ENCODE results near the gene INPP4A.

INPP4A gene

DNA sequence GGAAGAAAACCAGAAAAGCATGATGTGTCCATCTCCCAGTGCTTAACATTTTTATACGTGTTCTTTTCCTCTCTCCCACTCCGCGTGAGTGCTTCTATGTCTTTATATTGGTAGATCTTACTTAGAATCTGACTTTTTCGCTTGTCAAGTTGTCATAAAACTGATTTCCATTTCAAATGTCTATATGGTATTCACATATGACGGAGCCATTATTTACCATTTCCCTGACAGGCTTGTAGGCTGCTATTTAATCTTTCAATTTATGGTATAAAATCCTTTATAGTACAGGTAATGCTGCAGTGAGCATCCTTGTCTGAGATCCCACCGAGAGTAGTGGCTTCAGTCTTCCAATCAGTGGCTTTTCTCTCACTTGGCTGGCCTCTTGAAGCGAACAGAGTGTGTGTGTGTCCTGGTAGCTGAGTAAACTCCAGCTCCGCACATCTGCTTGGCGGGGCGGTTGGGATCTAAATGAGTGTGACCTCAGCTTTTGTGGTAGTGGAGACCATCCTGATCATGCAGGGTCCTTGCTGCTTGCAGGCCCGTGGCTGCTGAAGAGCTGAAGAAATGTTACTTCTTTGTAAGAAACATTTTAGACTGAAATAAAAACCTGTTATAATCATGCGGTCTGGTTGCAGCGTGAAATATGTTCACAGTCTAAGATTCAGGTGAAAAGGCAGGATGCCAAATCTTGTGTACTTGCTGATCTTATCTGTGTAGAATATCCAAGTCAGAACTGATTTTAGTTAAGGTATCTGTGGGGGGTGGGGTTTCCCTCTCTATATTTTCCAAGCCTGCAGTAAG, 40.2 kb downstream of the INPP4A start:
- in situ Hi-C loops (cut with HindIII; ENCODE audit: low pct_ligation_motif_present, low pct_unique_long_range_greater_than_20kb, low sequenced_read_pairs) = no loop called here
- DNase-seq = no peak

DNA sequence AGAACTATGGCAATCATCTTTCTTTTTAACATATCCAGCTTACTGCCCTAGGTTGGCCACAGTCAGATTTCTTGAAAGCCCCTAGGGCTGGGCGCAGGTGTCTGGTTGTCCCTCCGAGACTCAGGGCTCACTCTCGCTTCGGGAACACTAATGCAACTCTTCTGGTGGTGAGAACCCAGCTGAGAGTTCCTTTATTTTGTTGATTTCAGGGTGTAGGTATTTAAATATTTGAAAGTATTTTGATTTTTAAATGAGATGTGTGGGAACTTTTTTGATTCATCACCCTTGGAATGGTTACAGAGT, 40.7 kb downstream of the INPP4A start:
- no peak for DNase-seq
- in situ Hi-C loops (cut with HindIII; ENCODE audit: low pct_ligation_motif_present, low pct_unique_long_range_greater_than_20kb, low sequenced_read_pairs) = no loop called here

DNA sequence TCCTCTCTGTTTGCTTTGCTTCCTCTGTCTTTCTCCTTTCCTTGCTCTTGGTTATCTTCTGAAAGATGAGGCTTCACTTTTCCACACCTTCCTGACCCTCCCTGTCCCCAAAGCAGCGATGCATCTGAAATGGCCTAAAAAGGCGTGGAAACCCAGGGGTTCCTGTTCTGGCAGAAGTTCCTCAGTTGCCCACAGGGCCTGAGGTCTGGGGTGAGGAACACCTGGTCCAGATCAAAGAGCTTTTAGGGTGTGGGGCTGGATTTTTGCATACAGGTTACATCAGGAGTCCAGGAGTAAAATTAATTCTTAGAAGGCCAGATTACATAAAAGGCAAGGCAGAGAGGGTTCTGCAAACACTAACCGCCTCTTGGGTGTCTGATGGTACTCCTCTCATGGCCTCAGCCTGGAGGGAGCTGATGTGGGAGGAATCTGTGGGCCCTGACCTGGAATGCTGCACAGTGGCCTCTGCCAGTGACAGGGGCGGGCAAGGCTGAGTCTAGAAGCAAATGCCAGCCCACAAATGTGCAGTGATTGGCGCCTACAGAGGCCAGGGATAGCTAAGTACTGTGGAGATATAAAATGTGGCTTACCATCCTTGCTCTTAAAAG, 41.8 kb downstream of the INPP4A start:
- DNase-seq = no peak
- in situ Hi-C loops (cut with HindIII; ENCODE audit: low pct_ligation_motif_present, low pct_unique_long_range_greater_than_20kb, low sequenced_read_pairs) = no loop called here

DNA sequence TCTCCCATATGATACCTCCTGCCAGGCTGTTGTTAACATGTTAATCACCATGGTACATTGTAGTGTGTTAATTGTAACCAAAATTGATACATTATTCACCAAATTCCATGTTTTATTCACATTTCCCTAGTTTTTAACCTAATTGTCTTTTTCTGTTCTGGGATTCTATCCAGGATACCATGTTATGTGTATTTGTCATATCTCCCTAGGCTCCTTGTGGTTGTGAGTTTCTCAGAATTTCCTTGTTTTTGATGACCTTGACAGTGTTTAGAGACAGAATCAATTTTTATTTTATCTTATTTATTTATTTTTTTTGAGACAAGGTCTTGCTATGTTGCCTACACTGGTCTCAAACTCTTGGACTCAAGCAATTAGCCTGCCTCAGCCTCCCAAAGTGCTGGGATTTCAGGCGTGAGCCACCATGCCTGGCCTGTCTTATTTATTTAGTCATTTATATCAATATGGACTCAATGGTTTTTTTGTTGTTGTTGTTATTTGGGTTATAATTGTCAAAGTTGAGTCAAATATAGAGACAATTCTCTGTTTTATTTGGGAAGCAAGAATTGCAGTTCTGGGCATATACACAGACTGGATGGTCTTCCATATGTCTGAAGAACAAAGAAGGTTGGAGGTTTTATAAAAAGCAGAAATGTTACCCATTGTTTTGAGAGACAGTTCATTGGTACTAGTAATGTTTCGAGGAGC, 42.6 kb downstream of the INPP4A start:
- DNase-seq = no peak
- in situ Hi-C loops (cut with HindIII; ENCODE audit: low pct_ligation_motif_present, low pct_unique_long_range_greater_than_20kb, low sequenced_read_pairs) = no loop called here

DNA sequence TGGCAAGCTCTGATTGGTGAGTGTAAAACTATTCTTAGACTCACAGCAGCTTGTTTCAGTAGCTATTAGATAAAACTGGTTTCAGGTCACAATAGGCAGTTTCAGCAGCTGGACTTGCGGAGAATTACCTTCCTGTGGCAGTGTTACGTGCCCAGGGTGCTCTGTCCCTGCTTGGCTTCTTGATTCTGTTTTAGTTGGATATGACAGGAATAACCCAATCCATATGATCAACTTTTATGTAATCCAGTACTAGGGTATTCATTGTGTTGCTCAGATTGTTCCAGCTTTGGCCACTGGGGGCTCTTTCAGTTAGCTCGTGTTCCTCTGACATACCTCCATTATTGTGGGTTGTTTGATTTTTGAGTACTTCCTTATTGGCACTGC, 43.1 kb downstream of the INPP4A start:
- in situ Hi-C loops (cut with HindIII; ENCODE audit: low pct_ligation_motif_present, low pct_unique_long_range_greater_than_20kb, low sequenced_read_pairs) = no loop called here
- DNase-seq = peak; percentile 48

DNA sequence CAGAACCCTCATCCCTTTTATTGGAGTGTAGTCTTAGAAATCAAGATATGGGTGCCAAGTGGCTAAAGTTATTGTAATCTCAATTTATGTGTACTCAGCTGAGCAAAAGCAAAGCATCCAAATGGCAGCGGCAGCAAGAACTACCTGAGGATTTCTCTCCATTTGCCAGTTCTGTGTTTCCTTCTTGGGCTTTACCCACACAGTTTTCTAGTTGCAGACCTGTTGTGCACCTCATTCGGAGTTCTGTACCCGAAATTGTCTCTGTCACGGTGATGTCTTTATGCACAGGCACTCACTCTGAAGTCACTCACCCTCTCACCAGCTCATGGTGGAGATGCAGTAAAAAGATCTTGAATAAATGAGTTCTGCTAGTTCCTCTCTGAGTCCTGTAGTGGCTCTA, 43.6 kb downstream of the INPP4A start:
- in situ Hi-C loops (cut with HindIII; ENCODE audit: low pct_ligation_motif_present, low pct_unique_long_range_greater_than_20kb, low sequenced_read_pairs) = no loop called here
- no peak for DNase-seq

DNA sequence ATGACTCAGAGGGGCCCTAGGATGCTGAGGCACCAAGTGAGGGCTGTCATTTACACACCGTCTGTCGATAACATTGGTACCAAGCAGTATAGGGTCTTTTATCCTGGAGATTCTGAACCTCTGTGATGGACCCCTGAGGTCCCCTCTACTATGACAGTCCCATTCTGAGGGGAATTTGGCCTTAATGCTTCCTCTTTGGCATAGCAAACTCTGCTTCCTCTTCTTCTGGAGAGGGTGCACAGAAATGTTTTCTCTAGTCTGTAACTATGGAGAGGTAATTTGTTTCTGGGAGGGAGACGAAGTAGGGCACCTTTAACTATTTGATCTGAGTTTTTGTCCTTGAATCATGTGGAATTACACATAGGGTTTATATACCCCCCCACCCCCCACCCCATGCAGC, 44.8 kb downstream of the INPP4A start:
- DNase-seq = no peak

DNA sequence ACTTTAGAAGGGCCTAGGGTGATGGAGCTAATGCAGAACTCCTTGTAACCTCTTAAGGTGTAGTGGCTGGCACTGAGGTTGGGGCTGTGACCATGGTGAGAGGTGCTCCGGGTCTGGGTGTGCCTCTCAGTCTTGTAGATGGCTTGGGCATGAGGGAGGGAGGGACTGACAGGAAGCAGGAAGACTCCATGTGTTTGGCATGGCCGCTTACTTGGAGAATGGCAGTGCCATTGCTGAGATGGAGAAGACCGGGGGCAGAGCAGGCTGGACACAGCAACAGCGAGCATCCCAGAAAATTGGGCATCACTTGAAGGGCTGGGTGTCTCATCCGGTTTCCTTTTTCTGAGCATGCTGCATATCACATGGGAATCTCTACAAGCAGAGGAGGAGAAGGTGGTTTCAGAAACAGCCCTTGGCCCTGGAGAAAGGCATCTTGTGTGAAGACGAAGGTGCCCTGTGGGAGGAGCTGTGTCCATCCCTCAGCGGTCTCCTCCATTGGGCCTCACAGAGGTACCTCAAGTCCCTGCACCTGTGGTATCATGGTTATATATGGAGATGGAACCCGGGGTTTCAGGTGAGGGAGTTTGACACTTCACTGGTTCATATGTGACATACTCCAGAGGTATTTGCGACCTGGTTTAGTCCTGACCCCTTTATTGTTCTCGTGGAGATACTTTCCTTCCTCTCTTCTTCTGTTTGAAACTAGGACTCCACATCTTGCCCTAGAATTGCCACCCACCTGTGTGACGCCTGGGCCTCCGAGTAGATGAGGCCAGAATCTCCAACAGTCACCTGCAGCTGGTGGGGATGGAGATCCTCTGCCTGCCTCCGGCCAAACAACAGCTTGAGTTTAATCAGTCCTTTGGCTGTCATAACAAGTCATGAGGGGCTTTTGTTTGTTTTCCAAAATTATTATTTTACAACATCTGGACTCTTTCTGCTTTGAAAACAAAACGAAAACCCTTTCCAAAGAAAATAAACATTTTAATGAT, 45.6 kb downstream of the INPP4A start:
- in situ Hi-C loops (cut with HindIII; ENCODE audit: low pct_ligation_motif_present, low pct_unique_long_range_greater_than_20kb, low sequenced_read_pairs) = no loop called here
- DNase-seq = no peak

More for the DNA sequence above, 44.8 kb downstream of the INPP4A start:
- in situ Hi-C loops (cut with HindIII; ENCODE audit: low pct_ligation_motif_present, low pct_unique_long_range_greater_than_20kb, low sequenced_read_pairs) = no loop called here

DNA sequence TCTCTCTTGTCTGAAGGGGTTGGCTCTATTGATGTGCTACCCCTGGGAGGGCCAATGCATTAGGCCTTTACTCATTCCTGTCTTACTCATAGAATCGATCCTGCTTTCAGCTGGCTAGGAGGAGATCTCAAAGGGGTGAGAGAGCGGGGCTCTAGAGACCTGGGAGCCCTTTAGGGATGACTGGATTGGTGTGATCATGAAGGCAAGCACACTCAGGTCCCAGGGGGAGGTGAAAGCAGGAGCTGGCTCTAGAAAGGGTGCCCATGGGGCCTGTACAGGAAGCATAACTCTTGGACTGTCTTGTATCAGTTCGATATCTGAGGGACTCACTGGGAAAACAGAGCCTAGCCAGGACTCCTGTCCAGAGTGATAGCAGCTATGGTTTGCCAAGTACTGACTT, 47.8 kb downstream of the INPP4A start:
- in situ Hi-C loops (cut with HindIII; ENCODE audit: low pct_ligation_motif_present, low pct_unique_long_range_greater_than_20kb, low sequenced_read_pairs) = no loop called here
- no peak for DNase-seq

DNA sequence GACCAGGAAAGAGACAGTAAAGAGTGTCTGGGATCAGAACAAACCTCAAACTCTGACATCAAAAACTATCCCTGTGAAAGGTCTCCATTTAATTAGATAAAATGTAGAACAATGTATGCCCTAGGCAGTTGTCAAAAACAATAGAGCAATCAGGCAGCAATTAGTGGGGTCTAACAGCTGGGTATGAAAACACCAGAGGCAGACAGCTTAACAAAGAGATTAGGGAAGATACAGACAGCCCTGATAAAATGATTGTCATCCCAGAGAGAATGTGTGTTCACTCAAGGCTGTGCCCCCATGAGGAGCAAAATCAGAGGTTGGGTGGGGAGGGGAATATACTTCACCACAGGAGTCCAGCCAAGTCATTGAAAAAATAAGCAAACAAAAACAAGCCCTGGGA, 50.0 kb downstream of the INPP4A start:
- no peak for DNase-seq
- in situ Hi-C loops (cut with HindIII; ENCODE audit: low pct_ligation_motif_present, low pct_unique_long_range_greater_than_20kb, low sequenced_read_pairs) = no loop called here

DNA sequence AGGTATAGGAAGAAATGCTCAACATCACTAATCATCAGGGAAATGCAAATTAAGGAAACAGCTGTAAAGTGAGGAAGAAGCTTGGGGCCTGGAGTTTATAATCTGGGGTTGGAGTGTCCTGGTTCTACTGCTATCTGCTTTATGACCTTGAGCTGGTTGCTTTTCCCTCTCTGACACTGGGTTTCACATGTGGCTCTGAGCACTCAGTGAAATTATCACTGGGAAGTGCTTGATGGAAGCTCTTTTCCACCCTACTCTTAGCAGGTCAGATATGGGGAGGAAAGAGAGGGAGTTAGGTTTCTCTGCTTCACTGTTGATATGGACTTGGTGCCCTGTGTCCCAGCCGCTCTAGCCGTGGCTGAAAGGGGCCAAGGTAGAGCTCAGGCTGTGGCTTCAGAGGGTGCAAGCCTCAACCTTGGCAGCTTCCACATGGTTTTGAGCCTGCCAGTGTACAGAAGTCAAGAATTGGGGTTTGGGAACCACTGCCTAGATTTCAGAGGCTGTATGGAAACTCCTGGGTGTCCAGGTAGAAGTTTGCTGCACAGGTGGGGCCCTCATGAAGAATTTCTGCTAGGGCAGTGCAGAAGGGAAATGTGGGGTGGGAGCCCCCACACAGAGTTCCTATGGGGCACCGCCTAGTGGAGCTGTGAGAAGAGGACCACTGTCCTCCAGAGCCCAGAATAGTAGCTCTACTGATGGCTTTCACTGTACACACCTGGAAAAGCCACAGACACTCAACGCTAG, 52.3 kb downstream of the INPP4A start:
- DNase-seq = no peak

DNA sequence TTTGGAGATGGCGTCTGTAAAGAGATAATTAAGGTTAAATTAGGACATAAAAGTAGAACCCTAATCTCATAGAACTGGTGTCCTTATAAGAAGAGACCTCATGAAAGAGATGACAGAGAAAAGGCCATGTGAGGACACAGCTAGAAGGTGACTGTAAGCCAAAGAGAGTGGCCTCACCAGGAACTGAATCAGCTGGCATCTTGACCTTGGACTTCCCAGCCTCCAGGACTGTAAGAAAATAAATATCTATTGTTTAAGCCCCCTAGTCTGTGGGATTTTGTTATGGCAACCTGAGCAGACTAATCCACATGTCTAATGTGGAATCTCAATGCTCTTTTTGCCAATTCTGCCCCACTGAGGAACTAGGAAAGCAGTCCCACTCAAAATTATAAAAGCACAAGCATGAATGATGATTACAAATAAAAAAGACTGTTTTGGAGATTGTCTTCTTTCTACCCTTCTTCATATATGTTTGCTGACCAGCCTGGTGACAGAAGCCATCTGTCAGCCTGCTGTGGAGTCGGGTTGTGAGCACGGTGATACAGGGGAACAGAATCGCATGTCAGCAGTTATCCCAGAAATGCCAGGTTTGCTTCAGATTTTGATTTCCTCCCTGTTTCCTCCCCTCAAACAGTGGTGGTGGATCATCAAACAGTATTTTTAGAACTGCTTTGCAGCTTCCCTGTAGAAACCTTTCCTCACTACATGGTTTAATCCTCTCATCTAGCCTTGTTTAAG, 54.2 kb downstream of the INPP4A start:
- in situ Hi-C loops (cut with HindIII; ENCODE audit: low pct_ligation_motif_present, low pct_unique_long_range_greater_than_20kb, low sequenced_read_pairs) = no loop called here
- no peak for DNase-seq

More for the DNA sequence above, 52.3 kb downstream of the INPP4A start:
- in situ Hi-C loops (cut with HindIII; ENCODE audit: low pct_ligation_motif_present, low pct_unique_long_range_greater_than_20kb, low sequenced_read_pairs) = no loop called here

DNA sequence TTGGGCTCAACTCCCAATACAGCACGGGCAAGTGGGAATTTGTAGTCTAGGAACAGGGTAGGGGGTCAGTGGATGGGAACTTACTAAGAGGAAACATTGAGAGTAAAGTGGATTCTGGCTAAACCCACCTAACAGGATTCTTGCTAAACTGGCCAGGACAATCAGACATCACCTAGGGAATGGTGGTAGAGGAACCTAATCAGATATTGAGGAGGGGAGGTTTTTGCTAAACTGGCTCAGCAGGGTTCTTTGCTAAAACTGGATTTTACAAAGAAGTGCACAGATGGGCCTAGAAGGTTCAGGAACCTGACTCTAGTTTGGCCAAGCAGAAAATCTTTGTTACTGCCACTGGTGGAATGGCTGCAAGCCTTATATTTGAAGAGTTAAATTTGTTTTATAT, 55.9 kb downstream of the INPP4A start:
- DNase-seq = no peak
- in situ Hi-C loops (cut with HindIII; ENCODE audit: low pct_ligation_motif_present, low pct_unique_long_range_greater_than_20kb, low sequenced_read_pairs) = no loop called here

DNA sequence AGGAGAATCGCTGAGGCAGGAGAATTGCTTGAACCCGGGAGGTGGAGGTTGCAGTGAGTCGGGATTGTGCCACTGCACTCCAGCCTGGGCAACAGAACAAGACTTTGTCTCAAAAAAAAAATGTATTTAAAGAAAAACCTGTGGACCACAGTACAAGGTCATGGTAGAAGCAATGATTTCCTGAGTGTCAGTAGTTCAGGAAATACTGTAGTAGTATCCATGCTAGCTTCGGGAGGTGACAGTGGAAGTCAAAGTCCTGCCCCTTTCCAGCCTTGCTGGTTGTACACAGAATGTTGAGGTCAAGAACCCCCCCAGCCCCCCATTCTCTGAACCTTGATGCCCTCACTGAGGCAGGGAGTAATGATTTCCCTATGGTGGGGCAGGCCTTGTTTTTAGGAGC, 56.6 kb downstream of the INPP4A start:
- in situ Hi-C loops (cut with HindIII; ENCODE audit: low pct_ligation_motif_present, low pct_unique_long_range_greater_than_20kb, low sequenced_read_pairs) = no loop called here
- no peak for DNase-seq

DNA sequence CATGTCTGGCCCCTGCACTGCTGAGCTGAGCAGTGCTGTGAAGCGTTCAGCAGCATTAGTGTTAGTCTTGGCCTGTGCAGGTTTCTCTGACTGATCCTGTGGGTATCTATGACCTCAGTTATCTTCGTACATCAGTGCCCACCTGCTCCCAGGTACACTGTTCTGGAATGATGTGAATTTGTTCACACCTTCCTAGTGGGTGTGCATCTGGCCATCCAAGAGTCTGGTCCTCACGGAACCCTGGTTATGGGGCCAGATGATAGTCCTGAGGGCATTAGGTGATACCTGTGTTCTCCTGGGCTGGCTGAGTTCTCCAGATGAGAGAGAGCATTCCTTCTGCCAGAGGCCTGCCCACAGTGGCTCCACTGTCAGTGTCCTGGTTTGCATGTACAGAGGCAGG, 57.2 kb downstream of the INPP4A start:
- in situ Hi-C loops (cut with HindIII; ENCODE audit: low pct_ligation_motif_present, low pct_unique_long_range_greater_than_20kb, low sequenced_read_pairs) = no loop called here
- DNase-seq = no peak

DNA sequence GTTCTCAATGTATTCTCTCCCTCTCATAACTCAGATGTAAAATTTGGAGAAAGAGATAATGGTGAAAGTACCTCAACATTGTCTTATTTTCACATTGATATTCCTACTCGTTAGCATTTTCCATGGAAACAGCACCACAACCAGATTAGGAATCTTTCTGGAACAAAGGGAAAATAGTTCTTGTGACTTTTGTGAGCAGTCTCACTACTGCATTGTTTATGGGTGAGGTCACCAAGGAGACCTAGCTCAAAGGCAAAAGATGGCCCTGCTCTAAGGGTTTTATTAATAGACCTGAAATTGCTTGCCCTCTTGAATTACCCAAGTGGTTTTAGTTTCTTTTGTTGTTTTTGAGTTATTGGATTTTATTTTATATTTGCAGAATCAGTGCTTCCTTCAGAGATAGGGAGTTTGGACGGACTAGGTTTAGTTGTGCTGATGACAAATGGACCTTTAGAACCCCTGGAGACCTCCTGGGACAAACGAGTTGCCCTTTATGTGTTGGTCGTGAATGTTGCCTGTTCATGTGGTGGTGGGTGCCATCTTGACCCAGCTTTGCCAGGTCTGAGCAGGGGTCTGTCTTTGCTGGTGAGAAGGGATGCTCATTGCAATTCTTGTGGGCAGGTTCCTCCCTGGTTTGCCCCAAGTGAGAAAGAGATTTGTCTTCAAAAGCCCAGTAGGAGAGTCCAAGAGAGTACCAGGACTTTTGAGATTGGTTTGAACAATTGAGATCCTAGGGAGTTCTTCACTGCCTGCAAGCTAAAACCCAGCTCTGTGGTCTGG, 58.1 kb downstream of the INPP4A start:
- in situ Hi-C loops (cut with HindIII; ENCODE audit: low pct_ligation_motif_present, low pct_unique_long_range_greater_than_20kb, low sequenced_read_pairs) = no loop called here
- peak; percentile 19 for DNase-seq

Measured in ACHN (cell line).